ENCODE measurements around the gene E2F2. TPM values are rescaled to one million over a fixed set of nuclear protein-coding genes. Genes with fewer than 3 reads are reported as not detected.
A peak's percentile ranks its signal among the peaks of the same experiment; 100 is the strongest.

Gene E2F2
- total and polyA plus RNA-seq, 2 of the 13 experiments (the other 11 are each of a cell fraction or from before 2014, with no cell fraction given): 0.65 to 6.6 TPM

DNA sequence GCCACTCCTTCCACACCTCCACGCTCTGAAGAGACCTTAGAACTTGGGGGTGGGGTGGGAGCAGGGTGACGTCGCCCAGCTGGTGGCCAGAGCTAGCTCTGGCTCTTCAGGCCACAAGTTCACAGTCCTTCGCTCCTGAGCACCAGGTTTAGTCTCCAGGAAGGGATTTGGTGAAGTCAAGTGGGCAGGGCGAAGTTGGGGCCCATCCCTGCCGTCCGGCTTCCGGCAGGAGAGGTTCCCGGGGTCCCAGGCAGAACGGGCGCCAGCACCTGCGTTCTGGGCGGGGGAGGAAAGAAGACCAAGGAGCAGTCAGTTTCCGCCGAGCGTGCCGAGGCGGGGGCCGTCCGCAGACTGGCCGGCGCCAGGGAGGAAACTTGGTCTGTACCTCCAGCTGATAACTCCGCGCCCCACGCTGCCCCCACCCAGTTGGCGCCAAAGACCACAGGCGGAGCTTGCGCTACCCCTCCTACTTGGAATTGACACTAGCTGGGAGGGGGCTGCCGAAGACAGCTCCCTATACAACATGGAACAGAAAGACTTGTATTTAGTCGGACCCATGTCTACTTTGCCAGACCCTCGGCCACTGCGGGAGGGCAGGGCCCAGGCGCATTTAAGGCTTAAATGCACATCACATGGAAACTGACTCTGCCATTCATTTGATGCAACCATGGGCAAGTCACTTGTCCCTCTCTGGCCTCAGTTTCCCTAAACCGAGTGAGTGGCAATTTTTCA is 27.3 kb upstream of the E2F2 start (continued):
- TF ChIP-seq ISL2 (CRISPR knock-in tag; IDR thresholded peaks at IDR 0.05) (peak; percentile 78), HOXA3 (CRISPR knock-in tag; IDR thresholded peaks at IDR 0.05) (peak; percentile 60; the same call in 1 of the 2 replicates), ZNF274 (CRISPR knock-in tag; IDR thresholded peaks at IDR 0.05) (peak; percentile 78), ZNF777 (CRISPR knock-in tag; IDR thresholded peaks at IDR 0.05) (0 out of 2 replicates have a peak, but pooled peaks have one; percentile 12), ZNF766 (CRISPR knock-in tag; IDR thresholded peaks at IDR 0.05; ENCODE audit: borderline replicate concordance) (no peak; the same call in 1 of the 2 replicates), ZNF567 (CRISPR knock-in tag; IDR thresholded peaks at IDR 0.05; ENCODE audit: borderline replicate concordance) (0 out of 2 replicates have a peak, but pooled peaks have one; percentile 40), ZIK1 (CRISPR knock-in tag; IDR thresholded peaks at IDR 0.05; ENCODE audit: borderline replicate concordance, low read depth) (peak; percentile 65; the same call in 1 of the 2 replicates), YEATS2 (CRISPR knock-in tag; IDR thresholded peaks at IDR 0.05; ENCODE audit: borderline replicate concordance) (peak; percentile 40; the same call in 1 of the 2 replicates), HDAC2 (CRISPR knock-in tag; IDR thresholded peaks at IDR 0.05) (peak; percentile 86), SRSF1 (optimal IDR thresholded peaks at IDR 0.05; ENCODE audit: low read depth, low read length) (peak; percentile 26)
- TF ChIP-seq, protein P1, sequence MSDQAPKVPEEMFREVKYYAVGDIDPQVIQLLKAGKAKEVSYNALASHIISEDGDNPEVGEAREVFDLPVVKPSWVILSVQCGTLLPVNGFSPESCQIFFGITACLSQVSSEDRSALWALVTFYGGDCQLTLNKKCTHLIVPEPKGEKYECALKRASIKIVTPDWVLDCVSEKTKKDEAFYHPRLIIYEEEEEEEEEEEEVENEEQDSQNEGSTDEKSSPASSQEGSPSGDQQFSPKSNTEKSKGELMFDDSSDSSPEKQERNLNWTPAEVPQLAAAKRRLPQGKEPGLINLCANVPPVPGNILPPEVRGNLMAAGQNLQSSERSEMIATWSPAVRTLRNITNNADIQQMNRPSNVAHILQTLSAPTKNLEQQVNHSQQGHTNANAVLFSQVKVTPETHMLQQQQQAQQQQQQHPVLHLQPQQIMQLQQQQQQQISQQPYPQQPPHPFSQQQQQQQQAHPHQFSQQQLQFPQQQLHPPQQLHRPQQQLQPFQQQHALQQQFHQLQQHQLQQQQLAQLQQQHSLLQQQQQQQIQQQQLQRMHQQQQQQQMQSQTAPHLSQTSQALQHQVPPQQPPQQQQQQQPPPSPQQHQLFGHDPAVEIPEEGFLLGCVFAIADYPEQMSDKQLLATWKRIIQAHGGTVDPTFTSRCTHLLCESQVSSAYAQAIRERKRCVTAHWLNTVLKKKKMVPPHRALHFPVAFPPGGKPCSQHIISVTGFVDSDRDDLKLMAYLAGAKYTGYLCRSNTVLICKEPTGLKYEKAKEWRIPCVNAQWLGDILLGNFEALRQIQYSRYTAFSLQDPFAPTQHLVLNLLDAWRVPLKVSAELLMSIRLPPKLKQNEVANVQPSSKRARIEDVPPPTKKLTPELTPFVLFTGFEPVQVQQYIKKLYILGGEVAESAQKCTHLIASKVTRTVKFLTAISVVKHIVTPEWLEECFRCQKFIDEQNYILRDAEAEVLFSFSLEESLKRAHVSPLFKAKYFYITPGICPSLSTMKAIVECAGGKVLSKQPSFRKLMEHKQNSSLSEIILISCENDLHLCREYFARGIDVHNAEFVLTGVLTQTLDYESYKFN (CRISPR knock-in tag; conservative IDR thresholded peaks at IDR 0.05): peak; percentile 77
- TF ChIP-seq, protein P2, sequence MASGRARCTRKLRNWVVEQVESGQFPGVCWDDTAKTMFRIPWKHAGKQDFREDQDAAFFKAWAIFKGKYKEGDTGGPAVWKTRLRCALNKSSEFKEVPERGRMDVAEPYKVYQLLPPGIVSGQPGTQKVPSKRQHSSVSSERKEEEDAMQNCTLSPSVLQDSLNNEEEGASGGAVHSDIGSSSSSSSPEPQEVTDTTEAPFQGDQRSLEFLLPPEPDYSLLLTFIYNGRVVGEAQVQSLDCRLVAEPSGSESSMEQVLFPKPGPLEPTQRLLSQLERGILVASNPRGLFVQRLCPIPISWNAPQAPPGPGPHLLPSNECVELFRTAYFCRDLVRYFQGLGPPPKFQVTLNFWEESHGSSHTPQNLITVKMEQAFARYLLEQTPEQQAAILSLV (CRISPR knock-in tag; IDR thresholded peaks at IDR 0.05; ENCODE audit: borderline replicate concordance): peak; percentile 63
- TF ChIP-seq, protein P3, sequence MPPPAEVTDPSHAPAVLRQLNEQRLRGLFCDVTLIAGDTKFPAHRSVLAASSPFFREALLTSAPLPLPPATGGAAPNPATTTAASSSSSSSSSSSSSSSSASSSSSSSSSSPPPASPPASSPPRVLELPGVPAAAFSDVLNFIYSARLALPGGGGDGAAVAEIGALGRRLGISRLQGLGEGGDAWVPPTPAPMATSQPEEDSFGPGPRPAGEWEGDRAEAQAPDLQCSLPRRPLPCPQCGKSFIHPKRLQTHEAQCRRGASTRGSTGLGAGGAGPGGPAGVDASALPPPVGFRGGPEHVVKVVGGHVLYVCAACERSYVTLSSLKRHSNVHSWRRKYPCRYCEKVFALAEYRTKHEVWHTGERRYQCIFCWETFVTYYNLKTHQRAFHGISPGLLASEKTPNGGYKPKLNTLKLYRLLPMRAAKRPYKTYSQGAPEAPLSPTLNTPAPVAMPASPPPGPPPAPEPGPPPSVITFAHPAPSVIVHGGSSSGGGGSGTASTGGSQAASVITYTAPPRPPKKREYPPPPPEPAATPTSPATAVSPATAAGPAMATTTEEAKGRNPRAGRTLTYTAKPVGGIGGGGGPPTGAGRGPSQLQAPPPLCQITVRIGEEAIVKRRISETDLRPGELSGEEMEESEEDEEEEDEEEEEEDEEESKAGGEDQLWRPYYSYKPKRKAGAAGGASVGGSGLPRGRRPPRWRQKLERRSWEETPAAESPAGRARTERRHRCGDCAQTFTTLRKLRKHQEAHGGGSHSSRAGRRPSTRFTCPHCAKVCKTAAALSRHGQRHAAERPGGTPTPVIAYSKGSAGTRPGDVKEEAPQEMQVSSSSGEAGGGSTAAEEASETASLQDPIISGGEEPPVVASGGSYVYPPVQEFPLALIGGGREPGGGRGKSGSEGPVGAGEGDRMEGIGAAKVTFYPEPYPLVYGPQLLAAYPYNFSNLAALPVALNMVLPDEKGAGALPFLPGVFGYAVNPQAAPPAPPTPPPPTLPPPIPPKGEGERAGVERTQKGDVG (CRISPR knock-in tag; IDR thresholded peaks at IDR 0.05; ENCODE audit: borderline replicate concordance): peak; percentile 83; the same call in 1 of the 2 replicates
- TF ChIP-seq, protein P4, sequence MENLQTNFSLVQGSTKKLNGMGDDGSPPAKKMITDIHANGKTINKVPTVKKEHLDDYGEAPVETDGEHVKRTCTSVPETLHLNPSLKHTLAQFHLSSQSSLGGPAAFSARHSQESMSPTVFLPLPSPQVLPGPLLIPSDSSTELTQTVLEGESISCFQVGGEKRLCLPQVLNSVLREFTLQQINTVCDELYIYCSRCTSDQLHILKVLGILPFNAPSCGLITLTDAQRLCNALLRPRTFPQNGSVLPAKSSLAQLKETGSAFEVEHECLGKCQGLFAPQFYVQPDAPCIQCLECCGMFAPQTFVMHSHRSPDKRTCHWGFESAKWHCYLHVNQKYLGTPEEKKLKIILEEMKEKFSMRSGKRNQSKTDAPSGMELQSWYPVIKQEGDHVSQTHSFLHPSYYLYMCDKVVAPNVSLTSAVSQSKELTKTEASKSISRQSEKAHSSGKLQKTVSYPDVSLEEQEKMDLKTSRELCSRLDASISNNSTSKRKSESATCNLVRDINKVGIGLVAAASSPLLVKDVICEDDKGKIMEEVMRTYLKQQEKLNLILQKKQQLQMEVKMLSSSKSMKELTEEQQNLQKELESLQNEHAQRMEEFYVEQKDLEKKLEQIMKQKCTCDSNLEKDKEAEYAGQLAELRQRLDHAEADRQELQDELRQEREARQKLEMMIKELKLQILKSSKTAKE (CRISPR knock-in tag; IDR thresholded peaks at IDR 0.05; ENCODE audit: borderline replicate concordance): peak; percentile 83
- TF ChIP-seq, protein P5, sequence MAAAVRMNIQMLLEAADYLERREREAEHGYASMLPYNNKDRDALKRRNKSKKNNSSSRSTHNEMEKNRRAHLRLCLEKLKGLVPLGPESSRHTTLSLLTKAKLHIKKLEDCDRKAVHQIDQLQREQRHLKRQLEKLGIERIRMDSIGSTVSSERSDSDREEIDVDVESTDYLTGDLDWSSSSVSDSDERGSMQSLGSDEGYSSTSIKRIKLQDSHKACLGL (CRISPR knock-in tag; IDR thresholded peaks at IDR 0.05): 0 out of 2 replicates have a peak, but pooled peaks have one; percentile 53

All from HepG2 (cell line).